Mucosa of descending colon (tissue), 3 donors: ENCODE measurements around the gene TMEM239. TPM values are rescaled to one million over a fixed set of nuclear protein-coding genes. Genes with fewer than 3 reads are reported as not detected.
A peak's percentile ranks its signal among the peaks of the same experiment; 100 is the strongest.

ENCODE experiments used
- ATAC-seq: fragments of 200-7000 bp; cut with Tn5 transposase; one replicate; pipeline ENCODE4 v1.9.1; 2020; ENCODE audit warnings: mild to moderate bottlenecking, moderate library complexity
- DNase-seq, 3 donors: peaks; one replicate each; pipeline ENCODE4 v3.0.0-alpha.2; 2020
- H3K36me3 ChIP-seq: fragments of 200-600 bp; one replicate; pipeline ENCODE4 v1.8.0; 2021; ENCODE audit warnings: low read depth, mild to moderate bottlenecking
- H3K4me1 ChIP-seq: fragments of 200-600 bp; one replicate; pipeline ENCODE4 v1.8.0; 2021; ENCODE audit warnings: low read depth, mild to moderate bottlenecking
- H3K4me3 ChIP-seq: fragments of 200-600 bp; one replicate; pipeline ENCODE4 v1.8.0; 2021; ENCODE audit warnings: mild to moderate bottlenecking
- H3K9me3 ChIP-seq: fragments of 200-600 bp; one replicate; pipeline ENCODE4 v1.8.0; 2021; ENCODE audit warnings: mild to moderate bottlenecking
- CTCF ChIP-seq: fragments of 200-600 bp; IDR thresholded peaks from one replicate; pipeline ENCODE4 v1.8.0; 2022; ENCODE audit warnings: antibody characterized with exemption, mild to moderate bottlenecking
- intact Hi-C, 2 donors: fragments of 100-400 bp; cut with DNase I in 1 of 2; cut with micrococcal nuclease in 1 of 2; formaldehyde crosslinking; loops; one replicate each; pipeline versions ENCODE4 v1.11.0 to v1.11.1; 2022; cut with DNase I, micrococcal nuclease
- total RNA-seq, 3 donors: library from RNA; stranded (reverse); fragmentation: NEBNext Ultra II Directional in 2 of 3; extraction: Animal tissue kit (Norgen Biotek cat#: 25700) in 2 of 3; gene quantifications; one replicate each; pipeline versions ENCODE4 v1.2.1 to v1.2.4, GENCODE V29; 2021 to 2023
- donor health status: DM: no; HTN: no; CAD: no; lungs with moderate emphysema.
- donor health status: DM: no; HTN: no; CAD: no.
- donor health status: DM: no; HTN: yes; CAD: no.

Gene TMEM239
- total RNA-seq, 3 donors from 2014 or later, result not detected

GRCh38 chr20:2859330-2860121 is 43.4 kb downstream of the TMEM239 start:
- Histone ChIP-seq H3K4me1 (no peaks in the 10 kb centered on the region), H3K9me3 (no peaks in the 10 kb centered on the region), H3K36me3 (no peaks in the 10 kb centered on the region), H3K4me3 (no peak overlapping the region)
- no peak for DNase-seq
- intact Hi-C loops, result no loop called here
- no peak for ATAC-seq
- no peak for TF ChIP-seq CTCF

GRCh38 chr20:2864626-2865025 is 48.5 kb downstream of the TMEM239 start:
- TF ChIP-seq CTCF, result no peak
- Histone ChIP-seq H3K36me3 (no peaks in the 10 kb centered on the region), H3K4me3 (no peak overlapping the region), H3K4me1 (no peaks in the 10 kb centered on the region), H3K9me3 (no peaks in the 10 kb centered on the region)
- no peak for DNase-seq
- intact Hi-C loops, result no loop called here
- no peak for ATAC-seq

- H3K4me3 ChIP-seq, result no peak overlapping the region
- intact Hi-C loops, result no loop called here
- no peak for TF ChIP-seq CTCF
- H3K4me1 ChIP-seq, result no peaks in the 10 kb centered on the region
- no peaks in the 10 kb centered on the region for H3K9me3 ChIP-seq
- no peaks in the 10 kb centered on the region for H3K36me3 ChIP-seq
- no peak for DNase-seq
- no peak for ATAC-seq
Observed at GRCh38 chr20:2865101-2865500, 48.9 kb downstream of the TMEM239 start.

- no peaks in the 10 kb centered on the region for H3K9me3 ChIP-seq
- H3K4me3 ChIP-seq, result no peak overlapping the region
- ATAC-seq, result peak; percentile 24
- intact Hi-C loops, result no loop called here
- no peaks in the 10 kb centered on the region for H3K36me3 ChIP-seq
- TF ChIP-seq CTCF, result no peak
- no peaks in the 10 kb centered on the region for H3K4me1 ChIP-seq
- no peak for DNase-seq
Observed at GRCh38 chr20:2865630-2866029, 49.5 kb downstream of the TMEM239 start.

GRCh38 chr20:2866236-2866635 is 50.1 kb downstream of the TMEM239 start:
- Histone ChIP-seq H3K36me3 (no peaks in the 10 kb centered on the region), H3K4me3 (no peak overlapping the region), H3K9me3 (no peaks in the 10 kb centered on the region), H3K4me1 (peaks cover 2% of the 10 kb centered on the region)
- DNase-seq, result no peak
- intact Hi-C loops, result no loop called here
- TF ChIP-seq CTCF, result no peak
- ATAC-seq, result no peak
